ENCODE data around the gene GLDN. TPM values are rescaled to one million over a fixed set of nuclear protein-coding genes. Genes with fewer than 3 reads are reported as not detected.

Gene GLDN
- total and polyA plus RNA-seq, 2 experiments from 2014 or later, result 0.29 to 2.8 TPM

GRCh38 chr15:51353976-51354375 is 12.5 kb downstream of the GLDN start:
- no peak for DNase-seq
- Histone ChIP-seq H3F3A (ENCODE audit: insufficient read depth) (no peaks in the 10 kb centered on the region), H3K27me3 (replicated peaks; ENCODE audit: insufficient read depth) (no peaks in the 10 kb centered on the region), H3K4me3 (no peak overlapping the region), H3K9ac (no peak overlapping the region), H3K27ac (no peak overlapping the region), H3K4me1 (ENCODE audit: insufficient read depth) (no peaks in the 10 kb centered on the region), H3K79me2 (ENCODE audit: insufficient read depth) (no peaks in the 10 kb centered on the region), H4K20me1 (ENCODE audit: insufficient read depth) (no peaks in the 10 kb centered on the region), H3K4me2 (ENCODE audit: unreplicated experiment) (no peak overlapping the region), H2AFZ (no peak overlapping the region), H3K9me3 (ENCODE audit: low read depth) (no peaks in the 10 kb centered on the region), H3K9me2 (ENCODE audit: insufficient read depth) (no peaks in the 10 kb centered on the region), H3K36me3 (ENCODE audit: low read depth) (no peaks in the 10 kb centered on the region)
- no peak for TF ChIP-seq EZH2 (IDR thresholded peaks at IDR 0.05; ENCODE audit: insufficient read depth, poor library complexity, severe bottlenecking)
- TF ChIP-seq EZH2phosphoT487 (IDR thresholded peaks at IDR 0.05; ENCODE audit: insufficient read depth, low read depth), result no peak
- 23 to 29% methylated on average over 2 of the region's 2 CpGs for WGBS, 2 experiments (ENCODE audit: low coverage in 1 of 2, low lambda C conversion rate in 2 of 2, missing lambda C conversion rate in 2 of 2)
- in situ Hi-C loops (cut with MboI), result no loop called here

- Histone ChIP-seq H3K36me3 (ENCODE audit: low read depth) (no peaks in the 10 kb centered on the region), H3K4me2 (ENCODE audit: unreplicated experiment) (no peak overlapping the region), H4K20me1 (ENCODE audit: insufficient read depth) (no peaks in the 10 kb centered on the region), H3K27me3 (replicated peaks; ENCODE audit: insufficient read depth) (no peaks in the 10 kb centered on the region), H3K79me2 (ENCODE audit: insufficient read depth) (no peaks in the 10 kb centered on the region), H3K9me3 (ENCODE audit: low read depth) (no peaks in the 10 kb centered on the region), H3K9me2 (ENCODE audit: insufficient read depth) (no peaks in the 10 kb centered on the region), H3K9ac (no peak overlapping the region), H3K27ac (no peak overlapping the region), H2AFZ (no peak overlapping the region), H3F3A (ENCODE audit: insufficient read depth) (no peaks in the 10 kb centered on the region), H3K4me1 (ENCODE audit: insufficient read depth) (no peaks in the 10 kb centered on the region), H3K4me3 (no peak overlapping the region)
- TF ChIP-seq EZH2 (IDR thresholded peaks at IDR 0.05; ENCODE audit: insufficient read depth, poor library complexity, severe bottlenecking) (no peak), EZH2phosphoT487 (IDR thresholded peaks at IDR 0.05; ENCODE audit: insufficient read depth, low read depth) (no peak)
- WGBS, 2 experiments (ENCODE audit: low coverage in 1 of 2, low lambda C conversion rate in 2 of 2, missing lambda C conversion rate in 2 of 2), result 48 to 71% methylated on average over 1 of the region's 1 CpG
- no peak for DNase-seq
- in situ Hi-C loops (cut with MboI), result no loop called here
Measured at GRCh38 chr15:51355096-51355495, 13.6 kb downstream of the GLDN start.

GRCh38 chr15:51356147-51356546 is 14.7 kb downstream of the GLDN start:
- TF ChIP-seq EZH2phosphoT487 (IDR thresholded peaks at IDR 0.05; ENCODE audit: insufficient read depth, low read depth) (no peak), EZH2 (IDR thresholded peaks at IDR 0.05; ENCODE audit: insufficient read depth, poor library complexity, severe bottlenecking) (no peak)
- no peak overlapping the region for H3K27ac ChIP-seq
- H3K79me2 ChIP-seq (ENCODE audit: insufficient read depth), result no peaks in the 10 kb centered on the region
- WGBS, 2 experiments (ENCODE audit: low coverage in 1 of 2, low lambda C conversion rate in 2 of 2, missing lambda C conversion rate in 2 of 2), result 84 to 94% methylated on average over 5 of the region's 5 CpGs
- H3K9me2 ChIP-seq (ENCODE audit: insufficient read depth), result no peaks in the 10 kb centered on the region
- in situ Hi-C loops (cut with MboI), result no loop called here
- no peaks in the 10 kb centered on the region for H3F3A ChIP-seq (ENCODE audit: insufficient read depth)
- no peak overlapping the region for H2AFZ ChIP-seq
- H3K36me3 ChIP-seq (ENCODE audit: low read depth), result no peaks in the 10 kb centered on the region
- H3K4me3 ChIP-seq, result no peak overlapping the region
- DNase-seq, result no peak
- no peaks in the 10 kb centered on the region for H3K9me3 ChIP-seq (ENCODE audit: low read depth)
- H3K4me1 ChIP-seq (ENCODE audit: insufficient read depth), result no peaks in the 10 kb centered on the region
- H3K27me3 ChIP-seq (replicated peaks; ENCODE audit: insufficient read depth), result no peaks in the 10 kb centered on the region
- no peaks in the 10 kb centered on the region for H4K20me1 ChIP-seq (ENCODE audit: insufficient read depth)
- H3K4me2 ChIP-seq (ENCODE audit: unreplicated experiment), result no peak overlapping the region
- H3K9ac ChIP-seq, result no peak overlapping the region

- Histone ChIP-seq H3F3A (ENCODE audit: insufficient read depth) (no peaks in the 10 kb centered on the region), H3K9me3 (ENCODE audit: low read depth) (no peaks in the 10 kb centered on the region), H3K9me2 (ENCODE audit: insufficient read depth) (no peaks in the 10 kb centered on the region), H3K4me3 (no peak overlapping the region), H3K27me3 (replicated peaks; ENCODE audit: insufficient read depth) (no peaks in the 10 kb centered on the region), H3K79me2 (ENCODE audit: insufficient read depth) (no peaks in the 10 kb centered on the region), H2AFZ (no peak overlapping the region), H3K36me3 (ENCODE audit: low read depth) (no peaks in the 10 kb centered on the region), H3K9ac (no peak overlapping the region), H3K27ac (no peak overlapping the region), H3K4me2 (ENCODE audit: unreplicated experiment) (no peak overlapping the region), H4K20me1 (ENCODE audit: insufficient read depth) (no peaks in the 10 kb centered on the region), H3K4me1 (ENCODE audit: insufficient read depth) (no peaks in the 10 kb centered on the region)
- no peak for DNase-seq
- WGBS, 2 experiments (ENCODE audit: low coverage in 1 of 2, low lambda C conversion rate in 2 of 2, missing lambda C conversion rate in 2 of 2), result 92 to 93% methylated on average over 6 of the region's 6 CpGs
- in situ Hi-C loops (cut with MboI), result no loop called here
- no peak for TF ChIP-seq EZH2phosphoT487 (IDR thresholded peaks at IDR 0.05; ENCODE audit: insufficient read depth, low read depth)
- no peak for TF ChIP-seq EZH2 (IDR thresholded peaks at IDR 0.05; ENCODE audit: insufficient read depth, poor library complexity, severe bottlenecking)
Measured at GRCh38 chr15:51356983-51357382, 15.5 kb downstream of the GLDN start.

- H2AFZ ChIP-seq, result no peak overlapping the region
- no peak overlapping the region for H3K4me3 ChIP-seq
- H3K27ac ChIP-seq, result no peak overlapping the region
- in situ Hi-C loops (cut with MboI), result no loop called here
- no peak overlapping the region for H3K4me2 ChIP-seq (ENCODE audit: unreplicated experiment)
- no peaks in the 10 kb centered on the region for H3K36me3 ChIP-seq (ENCODE audit: low read depth)
- no peaks in the 10 kb centered on the region for H3K79me2 ChIP-seq (ENCODE audit: insufficient read depth)
- H4K20me1 ChIP-seq (ENCODE audit: insufficient read depth), result no peaks in the 10 kb centered on the region
- TF ChIP-seq EZH2phosphoT487 (IDR thresholded peaks at IDR 0.05; ENCODE audit: insufficient read depth, low read depth), result no peak
- no peak for TF ChIP-seq EZH2 (IDR thresholded peaks at IDR 0.05; ENCODE audit: insufficient read depth, poor library complexity, severe bottlenecking)
- H3K9me3 ChIP-seq (ENCODE audit: low read depth), result no peaks in the 10 kb centered on the region
- no peak overlapping the region for H3K9ac ChIP-seq
- H3K27me3 ChIP-seq (replicated peaks; ENCODE audit: insufficient read depth), result no peaks in the 10 kb centered on the region
- WGBS, 2 experiments (ENCODE audit: low coverage in 1 of 2, low lambda C conversion rate in 2 of 2, missing lambda C conversion rate in 2 of 2), result 40 to 47% methylated on average over 7 of the region's 7 CpGs
- no peaks in the 10 kb centered on the region for H3K4me1 ChIP-seq (ENCODE audit: insufficient read depth)
- no peaks in the 10 kb centered on the region for H3F3A ChIP-seq (ENCODE audit: insufficient read depth)
- H3K9me2 ChIP-seq (ENCODE audit: insufficient read depth), result no peaks in the 10 kb centered on the region
- no peak for DNase-seq
Measured at GRCh38 chr15:51359981-51360380, 18.5 kb downstream of the GLDN start.

Data from GM23248 (cell line).